ENCODE results near the gene NUBP2. TPM values are rescaled to one million over a fixed set of nuclear protein-coding genes. Genes with fewer than 3 reads are reported as not detected.

The NUBP2 gene
- total and polyA plus RNA-seq, 2 donors (not counting 1 experiment from before 2014, with no cell fraction given) = 13.5 to 43.6 TPM

DNA sequence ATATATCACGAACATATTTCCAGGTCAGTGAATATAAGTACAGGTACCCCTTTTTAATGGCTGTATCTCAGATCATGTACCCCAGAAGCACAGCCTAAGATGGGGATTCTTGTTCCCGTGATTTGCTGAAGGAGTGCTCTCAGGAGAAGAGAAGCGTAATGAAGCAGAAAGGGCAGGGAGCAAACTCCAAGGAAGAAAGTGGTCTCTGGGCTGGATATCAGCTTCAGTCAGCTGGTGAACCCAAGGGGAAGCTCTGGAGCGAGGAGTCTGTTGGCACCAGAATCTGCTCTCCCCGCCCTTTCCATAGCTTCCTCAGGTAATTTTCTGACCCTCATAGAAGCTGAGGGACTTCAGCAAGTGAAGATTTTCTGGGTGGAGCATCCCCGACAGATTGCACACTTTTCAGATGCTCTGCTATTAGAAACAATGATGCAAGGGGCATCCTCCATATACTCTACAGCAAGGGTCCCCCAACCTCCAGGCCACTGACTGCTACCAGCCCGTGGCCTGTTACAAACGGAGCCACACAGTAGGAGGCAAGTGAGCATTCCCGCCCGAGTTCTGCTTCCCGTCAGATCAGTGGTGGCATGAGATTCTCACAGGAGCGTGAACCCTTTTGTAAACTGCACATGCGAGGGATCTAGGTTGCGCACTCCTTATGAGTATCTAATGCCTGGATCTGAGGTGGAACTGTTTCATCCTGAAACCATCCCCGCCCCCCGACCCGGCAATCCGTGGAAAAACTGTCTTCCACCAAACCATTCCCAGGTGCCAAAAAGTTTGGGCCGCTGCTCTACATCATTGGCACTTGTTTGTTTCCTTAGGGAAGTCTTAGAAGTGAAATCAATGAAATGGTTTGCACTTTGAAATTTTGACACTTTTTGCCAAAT, 48.7 kb downstream of the NUBP2 start:
- DNase-seq (ENCODE audit: low read depth in 2 of 2) = no peak
- H3K4me2 ChIP-seq (ENCODE audit: extremely low read depth, insufficient read depth, low read length) = no peak overlapping the region
- H3K4me1 ChIP-seq (ENCODE audit: control insufficient read depth, extremely low read depth, insufficient read depth, low read length) = peaks cover 7% of the 10 kb centered on the region
- H3K9me3 ChIP-seq (ENCODE audit: control insufficient read depth, insufficient read depth, low read depth, low read length) = no peaks in the 10 kb centered on the region
- TF ChIP-seq CTCF (conservative IDR thresholded peaks at IDR 0.05 in 1 of 2, IDR thresholded peaks at IDR 0.05 in 1 of 2; ENCODE audit: low read depth in 1 of 2, low read length in 2 of 2) = no peak
- no peak for TF ChIP-seq EZH2 (IDR thresholded peaks at IDR 0.05; ENCODE audit: low read length, missing control alignments)
- H3K9ac ChIP-seq (ENCODE audit: insufficient read depth, low read length) = no peak overlapping the region
- no peak overlapping the region for H2AFZ ChIP-seq (ENCODE audit: low read length)
- H3K79me2 ChIP-seq (ENCODE audit: control insufficient read depth, insufficient read depth, low read length) = peaks cover 24% of the 10 kb centered on the region
- peaks cover 3% of the 10 kb centered on the region for H3K36me3 ChIP-seq (ENCODE audit: control insufficient read depth, insufficient read depth, low read length)
- no peaks in the 10 kb centered on the region for H4K20me1 ChIP-seq (ENCODE audit: control insufficient read depth, extremely low read depth, insufficient read depth, low read length)
- H3K4me3 ChIP-seq (replicated peaks in 1 of 4; ENCODE audit: control extremely low read depth in 1 of 4, insufficient read depth in 1 of 4, low read depth in 3 of 4, low read length in 4 of 4) = no peak overlapping the region
- H3K27ac ChIP-seq (ENCODE audit: insufficient read depth, low read length) = no peak overlapping the region
- no peaks in the 10 kb centered on the region for H3K27me3 ChIP-seq (ENCODE audit: control insufficient read depth, insufficient read depth, low read length)

DNA sequence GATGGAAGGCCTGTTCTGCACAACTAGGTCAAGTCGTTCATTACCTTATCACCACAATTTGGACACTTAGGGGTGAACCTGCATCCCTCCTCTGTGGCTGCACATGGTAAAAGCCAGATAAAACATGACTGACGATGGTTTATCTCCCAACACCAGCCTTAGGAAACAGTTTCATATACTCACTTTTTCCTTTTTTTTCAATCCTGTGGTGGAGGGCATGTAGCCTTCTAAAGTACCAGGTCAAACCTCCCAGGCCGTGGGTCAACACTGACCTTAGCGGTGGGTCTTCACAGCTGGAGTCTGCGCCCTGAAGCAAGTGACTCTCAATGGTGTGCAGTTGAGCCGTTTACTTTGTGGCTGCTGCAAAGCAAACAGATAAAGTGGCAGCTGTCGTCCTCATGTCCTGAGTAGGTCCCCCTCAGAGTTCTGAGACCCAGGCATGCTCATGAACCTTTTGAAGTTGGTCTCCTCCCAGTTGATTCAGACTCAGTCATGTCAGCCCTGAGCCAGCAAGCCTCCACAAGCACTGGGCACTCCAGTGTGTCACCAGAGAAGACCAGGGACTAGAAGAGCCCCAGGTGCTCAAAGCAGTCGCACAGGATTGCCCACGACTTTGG, 50.2 kb downstream of the NUBP2 start:
- no peak overlapping the region for H3K27ac ChIP-seq (ENCODE audit: insufficient read depth, low read length)
- H3K4me2 ChIP-seq (ENCODE audit: extremely low read depth, insufficient read depth, low read length) = no peak overlapping the region
- H3K4me3 ChIP-seq (replicated peaks in 1 of 4; ENCODE audit: control extremely low read depth in 1 of 4, insufficient read depth in 1 of 4, low read depth in 3 of 4, low read length in 4 of 4) = no peak overlapping the region
- H3K79me2 ChIP-seq (ENCODE audit: control insufficient read depth, insufficient read depth, low read length) = peaks cover 16% of the 10 kb centered on the region
- H3K36me3 ChIP-seq (ENCODE audit: control insufficient read depth, insufficient read depth, low read length) = peaks cover 3% of the 10 kb centered on the region
- no peak overlapping the region for H2AFZ ChIP-seq (ENCODE audit: low read length)
- no peaks in the 10 kb centered on the region for H4K20me1 ChIP-seq (ENCODE audit: control insufficient read depth, extremely low read depth, insufficient read depth, low read length)
- TF ChIP-seq CTCF (conservative IDR thresholded peaks at IDR 0.05 in 1 of 2, IDR thresholded peaks at IDR 0.05 in 1 of 2; ENCODE audit: low read depth in 1 of 2, low read length in 2 of 2) (no peak), EZH2 (IDR thresholded peaks at IDR 0.05; ENCODE audit: low read length, missing control alignments) (no peak)
- no peaks in the 10 kb centered on the region for H3K27me3 ChIP-seq (ENCODE audit: control insufficient read depth, insufficient read depth, low read length)
- no peaks in the 10 kb centered on the region for H3K9me3 ChIP-seq (ENCODE audit: control insufficient read depth, insufficient read depth, low read depth, low read length)
- DNase-seq (ENCODE audit: low read depth in 2 of 2) = no peak
- no peak overlapping the region for H3K9ac ChIP-seq (ENCODE audit: insufficient read depth, low read length)
- H3K4me1 ChIP-seq (ENCODE audit: control insufficient read depth, extremely low read depth, insufficient read depth, low read length) = peaks cover 7% of the 10 kb centered on the region

GRCh38 chr16:1834096-1834495, 51.3 kb downstream of the NUBP2 start:
- no peak overlapping the region for H3K4me2 ChIP-seq (ENCODE audit: extremely low read depth, insufficient read depth, low read length)
- H4K20me1 ChIP-seq (ENCODE audit: control insufficient read depth, extremely low read depth, insufficient read depth, low read length) = no peaks in the 10 kb centered on the region
- H3K4me1 ChIP-seq (ENCODE audit: control insufficient read depth, extremely low read depth, insufficient read depth, low read length) = peaks cover 3% of the 10 kb centered on the region
- peaks cover 5% of the 10 kb centered on the region for H3K79me2 ChIP-seq (ENCODE audit: control insufficient read depth, insufficient read depth, low read length)
- no peak overlapping the region for H3K4me3 ChIP-seq (replicated peaks in 1 of 4; ENCODE audit: control extremely low read depth in 1 of 4, insufficient read depth in 1 of 4, low read depth in 3 of 4, low read length in 4 of 4)
- no peak overlapping the region for H3K27ac ChIP-seq (ENCODE audit: insufficient read depth, low read length)
- no peaks in the 10 kb centered on the region for H3K27me3 ChIP-seq (ENCODE audit: control insufficient read depth, insufficient read depth, low read length)
- DNase-seq (ENCODE audit: low read depth in 2 of 2) = no peak
- peaks cover 3% of the 10 kb centered on the region for H3K36me3 ChIP-seq (ENCODE audit: control insufficient read depth, insufficient read depth, low read length)
- no peaks in the 10 kb centered on the region for H3K9me3 ChIP-seq (ENCODE audit: control insufficient read depth, insufficient read depth, low read depth, low read length)
- TF ChIP-seq CTCF (conservative IDR thresholded peaks at IDR 0.05 in 1 of 2, IDR thresholded peaks at IDR 0.05 in 1 of 2; ENCODE audit: low read depth in 1 of 2, low read length in 2 of 2) (no peak), EZH2 (IDR thresholded peaks at IDR 0.05; ENCODE audit: low read length, missing control alignments) (no peak)
- no peak overlapping the region for H2AFZ ChIP-seq (ENCODE audit: low read length)
- H3K9ac ChIP-seq (ENCODE audit: insufficient read depth, low read length) = no peak overlapping the region

Measured in fibroblast of lung (primary cell).